Activated T-cell treated with anti-CD3 and anti-CD28 coated beads, Interleukin-2, amount 50 U/mL, for 72 hours (primary cell): Measurements from ENCODE around the gene FHOD3. TPM values are rescaled to one million over a fixed set of nuclear protein-coding genes. Genes with fewer than 3 reads are reported as not detected.

ENCODE experiments used
- ATAC-seq, 2 donors: fragments of 150-1000 bp; cut with Tn5 transposase; replicated peaks in 1 of 2; 2 replicates each; pipeline ENCODE4 v1.10.0; 2021; ENCODE audit warnings: moderate library complexity in 2 of 2, mild to moderate bottlenecking in 1 of 2
- DNase-seq, 2 donors: peaks; one replicate each; pipeline ENCODE4 v3.0.0; 2021 to 2022; ENCODE audit warnings: mixed read lengths in 1 of 2
- H3K27ac Mint-ChIP-seq: one replicate; pipeline ENCODE4 v1.8.0; 2022; ENCODE audit warnings: mild to moderate bottlenecking, moderate library complexity, mixed read lengths
- H3K27me3 Mint-ChIP-seq: one replicate; pipeline ENCODE4 v1.8.0; 2022; ENCODE audit warnings: low read depth, mixed read lengths
- H3K36me3 Mint-ChIP-seq, 2 donors: one replicate each; pipeline ENCODE4 v1.8.0; 2022; ENCODE audit warnings: mixed read lengths in 2 of 2, mild to moderate bottlenecking in 1 of 2; ENCODE audit not compliant: insufficient read depth in 2 of 2
- H3K4me1 Mint-ChIP-seq: one replicate; pipeline ENCODE4 v1.8.0; 2022; ENCODE audit warnings: low read depth, mixed read lengths
- H3K4me3 Mint-ChIP-seq, 2 donors: one replicate each; pipeline ENCODE4 v1.8.0; 2022; ENCODE audit warnings: mild to moderate bottlenecking in 2 of 2, mixed read lengths in 2 of 2, moderate library complexity in 2 of 2
- H3K9me3 Mint-ChIP-seq, 2 donors: one replicate each; pipeline ENCODE4 v1.8.0; 2022; ENCODE audit warnings: mixed read lengths in 2 of 2
- total RNA-seq, 2 donors: library from RNA; stranded (reverse); gene quantifications; one replicate each; pipeline ENCODE4 v1.2.3, GENCODE V29; 2022

The FHOD3 gene
- total RNA-seq, 2 donors from 2014 or later, result 0.28 TPM; not detected in 1

GRCh38 chr18:36368889-36369288 is 71.4 kb downstream of the FHOD3 start:
- H3K4me3 Mint-ChIP-seq, result no peak overlapping the region
- peaks cover 0 to 2% of the 10 kb centered on the region in 2 donors for H3K36me3 Mint-ChIP-seq
- ATAC-seq (no peak), DNase-seq (no peak)
- H3K9me3 Mint-ChIP-seq, result peaks cover 0 to 2% of the 10 kb centered on the region in 2 donors
- H3K27ac Mint-ChIP-seq, result no peak overlapping the region
- H3K27me3 Mint-ChIP-seq, result peaks cover 46% of the 10 kb centered on the region
- H3K4me1 Mint-ChIP-seq, result no peaks in the 10 kb centered on the region

GRCh38 chr18:36372903-36373311 is 75.4 kb downstream of the FHOD3 start:
- DNase-seq (no peak), ATAC-seq (no peak)
- Mint-ChIP-seq H3K4me3 (no peak overlapping the region), H3K4me1 (no peaks in the 10 kb centered on the region), H3K36me3 (peaks cover 0 to 2% of the 10 kb centered on the region in 2 donors), H3K27me3 (peaks cover 56% of the 10 kb centered on the region), H3K9me3 (peaks cover 0 to 2% of the 10 kb centered on the region in 2 donors), H3K27ac (no peak overlapping the region)

GRCh38 chr18:36374262-36374661 is 76.7 kb downstream of the FHOD3 start:
- peaks cover 0 to 2% of the 10 kb centered on the region in 2 donors for H3K36me3 Mint-ChIP-seq
- DNase-seq, result no peak
- H3K27ac Mint-ChIP-seq, result no peak overlapping the region
- H3K27me3 Mint-ChIP-seq, result peaks cover 61% of the 10 kb centered on the region
- H3K4me1 Mint-ChIP-seq, result no peaks in the 10 kb centered on the region
- H3K9me3 Mint-ChIP-seq, result peaks cover 0 to 2% of the 10 kb centered on the region in 2 donors
- no peak for ATAC-seq
- H3K4me3 Mint-ChIP-seq, result no peak overlapping the region

- ATAC-seq, result no peak
- no peak overlapping the region for H3K27ac Mint-ChIP-seq
Measured at GRCh38 chr18:36375118-36375517, 77.6 kb downstream of the FHOD3 start.

GRCh38 chr18:36376361-36376760 is 78.8 kb downstream of the FHOD3 start:
- Mint-ChIP-seq H3K27ac (no peak overlapping the region), H3K9me3 (no peaks in the 10 kb centered on the region)
- DNase-seq, result no peak

More at GRCh38 chr18:36375118-36375517, 77.6 kb downstream of the FHOD3 start:
- peaks cover 0 to 2% of the 10 kb centered on the region in 2 donors for H3K36me3 Mint-ChIP-seq
- H3K4me1 Mint-ChIP-seq, result no peaks in the 10 kb centered on the region
- H3K27me3 Mint-ChIP-seq, result peaks cover 61% of the 10 kb centered on the region
- DNase-seq, result no peak
- H3K4me3 Mint-ChIP-seq, result no peak overlapping the region
- H3K9me3 Mint-ChIP-seq, result peaks cover 0 to 2% of the 10 kb centered on the region in 2 donors

GRCh38 chr18:36377626-36378025 is 80.1 kb downstream of the FHOD3 start:
- Mint-ChIP-seq H3K4me3 (no peak overlapping the region), H3K4me1 (no peaks in the 10 kb centered on the region), H3K36me3 (no peaks in the 10 kb centered on the region), H3K9me3 (no peaks in the 10 kb centered on the region), H3K27ac (no peak overlapping the region), H3K27me3 (peaks cover 56% of the 10 kb centered on the region)
- DNase-seq (no peak), ATAC-seq (no peak)

More at GRCh38 chr18:36376361-36376760, 78.8 kb downstream of the FHOD3 start:
- no peak for ATAC-seq
- no peaks in the 10 kb centered on the region for H3K4me1 Mint-ChIP-seq
- peaks cover 59% of the 10 kb centered on the region for H3K27me3 Mint-ChIP-seq
- H3K36me3 Mint-ChIP-seq, result no peaks in the 10 kb centered on the region
- no peak overlapping the region for H3K4me3 Mint-ChIP-seq

- H3K27ac Mint-ChIP-seq, result no peak overlapping the region
- DNase-seq (no peak), ATAC-seq (no peak)
- H3K9me3 Mint-ChIP-seq, result no peaks in the 10 kb centered on the region
- no peaks in the 10 kb centered on the region for H3K4me1 Mint-ChIP-seq
- no peak overlapping the region for H3K4me3 Mint-ChIP-seq
- peaks cover 56% of the 10 kb centered on the region for H3K27me3 Mint-ChIP-seq
- no peaks in the 10 kb centered on the region for H3K36me3 Mint-ChIP-seq
Measured at GRCh38 chr18:36378205-36378604, 80.7 kb downstream of the FHOD3 start.

GRCh38 chr18:36379435-36379984 is 82.0 kb downstream of the FHOD3 start:
- no peaks in the 10 kb centered on the region for H3K9me3 Mint-ChIP-seq
- no peak overlapping the region for H3K27ac Mint-ChIP-seq
- no peaks in the 10 kb centered on the region for H3K4me1 Mint-ChIP-seq
- no peak overlapping the region for H3K4me3 Mint-ChIP-seq
- H3K36me3 Mint-ChIP-seq, result no peaks in the 10 kb centered on the region
- DNase-seq, result no peak
- ATAC-seq, result no peak
- peaks cover 45% of the 10 kb centered on the region for H3K27me3 Mint-ChIP-seq

GRCh38 chr18:36380173-36380827 is 82.8 kb downstream of the FHOD3 start:
- no peak overlapping the region for H3K27ac Mint-ChIP-seq
- no peaks in the 10 kb centered on the region for H3K9me3 Mint-ChIP-seq
- H3K4me1 Mint-ChIP-seq, result no peaks in the 10 kb centered on the region
- peaks cover 38% of the 10 kb centered on the region for H3K27me3 Mint-ChIP-seq
- ATAC-seq, result no peak
- no peaks in the 10 kb centered on the region for H3K36me3 Mint-ChIP-seq
- DNase-seq, result no peak
- H3K4me3 Mint-ChIP-seq, result no peak overlapping the region

- Mint-ChIP-seq H3K27me3 (peaks cover 30% of the 10 kb centered on the region), H3K9me3 (no peaks in the 10 kb centered on the region), H3K4me1 (no peaks in the 10 kb centered on the region), H3K36me3 (no peaks in the 10 kb centered on the region), H3K4me3 (no peak overlapping the region), H3K27ac (no peak overlapping the region)
- DNase-seq, result no peak
- no peak for ATAC-seq
Measured at GRCh38 chr18:36381075-36381474, 83.6 kb downstream of the FHOD3 start.

- H3K4me1 Mint-ChIP-seq, result no peaks in the 10 kb centered on the region
- no peak overlapping the region for H3K4me3 Mint-ChIP-seq
- H3K36me3 Mint-ChIP-seq, result no peaks in the 10 kb centered on the region
- H3K27me3 Mint-ChIP-seq, result peaks cover 27% of the 10 kb centered on the region
- no peak for DNase-seq
- no peak overlapping the region for H3K27ac Mint-ChIP-seq
- no peaks in the 10 kb centered on the region for H3K9me3 Mint-ChIP-seq
- no peak for ATAC-seq
Measured at GRCh38 chr18:36382854-36383253, 85.3 kb downstream of the FHOD3 start.

- H3K4me3 Mint-ChIP-seq, result no peak overlapping the region
- H3K4me1 Mint-ChIP-seq, result no peaks in the 10 kb centered on the region
- no peaks in the 10 kb centered on the region for H3K9me3 Mint-ChIP-seq
- ATAC-seq, result no peak
- DNase-seq, result no peak
- H3K36me3 Mint-ChIP-seq, result no peaks in the 10 kb centered on the region
- peaks cover 13% of the 10 kb centered on the region for H3K27me3 Mint-ChIP-seq
- no peak overlapping the region for H3K27ac Mint-ChIP-seq
Measured at GRCh38 chr18:36386150-36386920, 88.8 kb downstream of the FHOD3 start.

- H3K4me3 Mint-ChIP-seq, result no peak overlapping the region
- no peaks in the 10 kb centered on the region for H3K9me3 Mint-ChIP-seq
- no peaks in the 10 kb centered on the region for H3K36me3 Mint-ChIP-seq
- no peaks in the 10 kb centered on the region for H3K4me1 Mint-ChIP-seq
- ATAC-seq (no peak), DNase-seq (no peak)
- no peak overlapping the region for H3K27ac Mint-ChIP-seq
- peaks cover 7% of the 10 kb centered on the region for H3K27me3 Mint-ChIP-seq
Measured at GRCh38 chr18:36387310-36387709, 89.8 kb downstream of the FHOD3 start.
